WI38 (cell line): Measurements from ENCODE around the gene PREX1.
"Not testable (repeated sequence)": the region's sequence is repeated elsewhere in the genome, so short reads cannot be mapped to it uniquely, and the experiment has no call there.

Experiments
- H3K4me3 ChIP-seq: 2 replicates; pipeline ENCODE4 v1.5.1; 2011; ENCODE audit warnings: low read depth, mild to moderate bottlenecking, control low read depth, low read length
- CTCF ChIP-seq: IDR thresholded peaks from 2 replicates; pipeline ENCODE4 v1.5.1; 2012; ENCODE audit warnings: low read depth, mild to moderate bottlenecking, control low read depth, low read length

The PREX1 gene

GRCh38 chr20:48815537-48815936 is 12.3 kb downstream of the PREX1 start:
- H3K4me3 ChIP-seq, result no peak overlapping the region
- no peak for TF ChIP-seq CTCF

GRCh38 chr20:48814633-48815032 is 13.2 kb downstream of the PREX1 start:
- H3K4me3 ChIP-seq, result no peak overlapping the region
- TF ChIP-seq CTCF, result no peak

GRCh38 chr20:48813930-48814546 is 13.8 kb downstream of the PREX1 start:
- TF ChIP-seq CTCF, result no peak
- no peak overlapping the region for H3K4me3 ChIP-seq

GRCh38 chr20:48813446-48813747 is 14.4 kb downstream of the PREX1 start:
- no peak for TF ChIP-seq CTCF
- H3K4me3 ChIP-seq, result no peak overlapping the region

GRCh38 chr20:48812600-48813445 is 15.0 kb downstream of the PREX1 start:
- H3K4me3 ChIP-seq, result no peak overlapping the region
- no peak for TF ChIP-seq CTCF

- not testable (repeated sequence) for H3K4me3 ChIP-seq
Measured at GRCh38 chr20:48812114-48812513, 15.7 kb downstream of the PREX1 start.

- no peak for TF ChIP-seq CTCF
- no peak overlapping the region for H3K4me3 ChIP-seq
Measured at GRCh38 chr20:48809673-48810072, 18.1 kb downstream of the PREX1 start.
